HFF-Myc (cell line): ENCODE measurements around the gene ADCY3.

Experiments
- DNase-seq: peaks from one replicate; pipeline ENCODE4 v3.0.0-alpha.2; 2011; ENCODE audit warnings: low read depth; ENCODE audit errors: extremely low read depth
- H3K4me3 ChIP-seq: replicated peaks from 2 replicates; pipeline ENCODE4 v1.5.1; 2011; ENCODE audit warnings: low read depth, mild to moderate bottlenecking, control low read depth, low read length
- TF ChIP-seq, protein P1 (sequence below): IDR thresholded peaks from 2 replicates; pipeline ENCODE4 v1.5.1; 2012; ENCODE audit warnings: mild to moderate bottlenecking, low read depth, low read length, control low read depth; ENCODE audit errors: missing control alignments

ADCY3 gene

DNA sequence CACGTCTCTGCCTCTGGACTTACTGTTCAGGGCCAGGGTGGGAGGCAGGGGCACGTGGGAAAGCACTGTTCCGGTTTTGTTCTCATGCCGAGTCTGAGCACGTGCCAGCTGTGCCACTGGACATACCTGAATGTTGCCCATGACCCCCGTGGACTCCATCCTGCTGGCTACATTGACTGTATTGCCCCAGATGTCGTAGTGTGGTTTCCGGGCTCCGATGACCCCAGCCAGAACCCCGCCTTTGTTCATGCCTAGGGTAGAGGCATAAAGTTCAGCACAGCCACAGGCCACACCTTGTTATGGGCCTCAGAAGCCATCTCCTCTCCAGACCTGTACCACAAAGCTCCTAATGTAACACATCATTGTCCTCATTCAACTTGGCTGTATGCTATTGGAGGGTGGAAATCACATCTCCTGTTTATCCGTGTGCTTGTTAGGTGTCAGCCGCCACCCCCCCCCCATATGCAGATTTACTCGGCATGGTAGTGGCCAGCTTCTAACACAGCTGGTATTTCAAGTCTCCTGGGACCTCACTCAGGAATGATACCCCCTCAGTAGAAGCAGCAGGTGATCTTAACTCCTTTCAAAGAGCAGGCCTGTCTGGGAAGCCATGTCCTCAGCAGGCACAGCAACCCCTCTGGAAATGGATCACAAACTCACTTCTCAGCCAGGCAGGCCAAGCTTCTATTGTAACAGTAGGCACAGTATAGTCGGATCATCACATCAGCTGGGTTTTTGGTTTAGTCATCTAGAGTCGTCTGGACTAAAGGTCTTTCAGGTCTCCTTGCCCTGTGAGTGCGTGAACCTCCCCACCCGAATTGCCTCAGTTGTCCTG is 99.2 kb downstream of the ADCY3 start:
- no peak overlapping the region for H3K4me3 ChIP-seq
- DNase-seq = no peak
- TF ChIP-seq, protein P1, sequence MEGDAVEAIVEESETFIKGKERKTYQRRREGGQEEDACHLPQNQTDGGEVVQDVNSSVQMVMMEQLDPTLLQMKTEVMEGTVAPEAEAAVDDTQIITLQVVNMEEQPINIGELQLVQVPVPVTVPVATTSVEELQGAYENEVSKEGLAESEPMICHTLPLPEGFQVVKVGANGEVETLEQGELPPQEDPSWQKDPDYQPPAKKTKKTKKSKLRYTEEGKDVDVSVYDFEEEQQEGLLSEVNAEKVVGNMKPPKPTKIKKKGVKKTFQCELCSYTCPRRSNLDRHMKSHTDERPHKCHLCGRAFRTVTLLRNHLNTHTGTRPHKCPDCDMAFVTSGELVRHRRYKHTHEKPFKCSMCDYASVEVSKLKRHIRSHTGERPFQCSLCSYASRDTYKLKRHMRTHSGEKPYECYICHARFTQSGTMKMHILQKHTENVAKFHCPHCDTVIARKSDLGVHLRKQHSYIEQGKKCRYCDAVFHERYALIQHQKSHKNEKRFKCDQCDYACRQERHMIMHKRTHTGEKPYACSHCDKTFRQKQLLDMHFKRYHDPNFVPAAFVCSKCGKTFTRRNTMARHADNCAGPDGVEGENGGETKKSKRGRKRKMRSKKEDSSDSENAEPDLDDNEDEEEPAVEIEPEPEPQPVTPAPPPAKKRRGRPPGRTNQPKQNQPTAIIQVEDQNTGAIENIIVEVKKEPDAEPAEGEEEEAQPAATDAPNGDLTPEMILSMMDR = no peak

DNA sequence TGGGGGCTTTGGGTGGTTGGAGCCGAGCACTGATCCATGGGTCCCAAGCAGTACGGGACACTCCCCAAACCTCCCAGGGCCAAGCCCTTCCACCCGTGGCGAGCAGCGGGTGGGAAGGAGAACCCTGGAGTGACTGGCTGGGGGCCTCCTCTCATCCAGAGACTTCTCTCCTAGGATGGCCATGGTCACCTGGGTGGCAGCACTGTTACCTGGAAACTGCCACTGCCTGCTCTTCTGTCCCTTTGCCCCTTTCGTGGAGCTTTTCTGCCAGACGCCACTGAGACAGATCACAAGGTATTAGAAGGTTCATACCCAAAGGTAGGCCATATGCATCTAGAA is 99.9 kb downstream of the ADCY3 start:
- TF ChIP-seq, protein P1 = no peak
- DNase-seq = no peak
- H3K4me3 ChIP-seq = no peak overlapping the region

DNA sequence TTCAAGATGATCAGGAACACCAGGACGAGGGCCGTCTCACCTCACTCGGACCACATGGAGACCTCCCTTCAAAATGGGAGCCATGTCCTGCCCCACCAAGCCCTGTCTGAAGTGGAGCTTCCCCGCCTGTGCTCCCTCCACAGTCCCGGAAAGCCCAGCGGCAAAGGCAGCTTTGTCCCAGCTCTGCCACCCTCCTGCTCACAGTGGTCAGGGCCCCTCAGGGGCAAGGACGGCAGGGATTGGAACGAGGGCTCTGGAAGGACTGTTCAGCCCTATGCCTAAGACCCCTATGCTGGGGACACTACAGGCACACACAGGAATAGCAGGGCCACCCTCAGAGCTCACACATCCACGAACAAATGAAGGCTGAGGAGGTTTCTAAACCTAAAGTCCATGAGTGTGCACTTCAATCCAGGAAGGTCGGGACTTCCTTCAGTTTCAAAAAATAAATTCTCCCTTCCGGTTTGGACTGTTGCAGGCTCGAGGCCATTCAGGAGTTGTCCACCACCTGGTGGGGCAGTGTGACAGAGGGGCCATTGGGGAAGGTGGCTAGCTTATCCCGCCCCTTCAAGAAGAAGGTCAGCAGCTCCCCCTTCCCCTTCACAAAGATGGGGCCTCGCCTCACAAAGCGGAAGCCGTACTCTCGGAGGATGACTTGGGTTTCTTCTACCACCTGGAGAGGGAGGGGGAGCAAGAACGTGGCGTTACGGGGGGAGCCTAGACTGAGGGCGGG is 100.4 kb downstream of the ADCY3 start:
- TF ChIP-seq, protein P1 = no peak
- DNase-seq = no peak
- H3K4me3 ChIP-seq = no peak overlapping the region

DNA sequence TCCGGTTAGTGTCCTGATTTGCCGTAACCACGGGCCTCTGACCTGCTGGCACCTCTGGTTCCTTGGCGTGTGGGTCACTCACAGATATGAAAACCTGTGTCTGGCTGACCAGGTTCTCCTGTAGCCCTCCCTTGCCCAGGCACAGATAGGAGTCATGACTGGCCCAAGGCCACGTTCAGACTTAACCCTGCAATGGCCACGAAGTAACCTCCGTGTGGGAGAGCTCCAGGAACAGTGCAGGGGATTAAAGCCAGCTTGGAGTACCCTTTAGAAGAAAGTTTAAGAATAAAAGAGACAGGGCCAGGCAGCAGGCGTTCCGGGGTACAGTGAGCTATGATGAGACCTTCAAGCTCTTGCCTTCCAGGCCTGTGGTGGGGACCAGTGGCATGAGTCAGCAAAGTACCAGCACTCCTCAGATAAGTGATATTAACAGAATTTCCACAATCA is 101.3 kb downstream of the ADCY3 start:
- no peak overlapping the region for H3K4me3 ChIP-seq
- TF ChIP-seq, protein P1 = no peak
- DNase-seq = no peak

DNA sequence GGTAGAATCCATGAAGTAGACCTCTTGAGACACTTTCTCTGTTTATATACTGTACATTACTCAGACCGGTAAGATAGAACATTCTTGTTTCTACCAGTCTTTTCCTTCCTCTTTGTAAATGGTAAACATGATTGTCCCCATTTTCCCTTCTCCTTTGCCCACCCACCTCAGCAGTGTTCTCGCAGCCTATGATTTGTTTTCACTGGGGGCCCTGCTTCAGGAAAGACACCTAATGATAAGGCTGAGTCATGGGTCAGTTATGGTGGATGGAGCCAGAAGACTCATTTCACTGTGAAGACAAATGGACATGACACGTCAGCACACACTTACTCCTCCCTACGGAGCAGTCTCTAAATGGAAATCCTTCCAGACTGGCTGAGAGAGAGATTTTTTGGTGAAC is 103.2 kb downstream of the ADCY3 start:
- no peak for DNase-seq
- no peak overlapping the region for H3K4me3 ChIP-seq
- TF ChIP-seq, protein P1 = no peak

DNA sequence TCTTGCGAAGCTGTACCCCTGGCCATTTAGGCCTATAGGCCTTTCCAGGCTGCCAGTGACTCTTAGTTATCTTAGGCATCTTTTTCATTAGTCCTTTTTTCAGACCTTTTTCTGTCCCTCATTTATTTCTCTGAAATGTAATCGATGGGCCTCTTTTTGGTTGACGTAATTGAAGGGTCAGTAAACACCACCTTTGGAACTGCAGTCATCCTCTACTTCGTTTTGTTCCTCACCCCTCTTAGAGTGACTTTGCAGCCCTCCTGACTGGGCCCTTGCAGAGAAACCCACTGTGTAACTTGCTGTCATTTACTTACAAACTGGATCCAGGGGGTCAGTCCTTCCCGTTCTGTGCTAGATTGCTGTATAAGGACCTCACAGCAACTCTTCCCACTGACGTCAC is 103.6 kb downstream of the ADCY3 start:
- no peak for DNase-seq
- H3K4me3 ChIP-seq = no peak overlapping the region
- TF ChIP-seq, protein P1 = no peak
